Eye (tissue), 1 donor: ENCODE measurements around the gene PRKCH.
"Not testable (repeated sequence)": the region's sequence is repeated elsewhere in the genome, so short reads cannot be mapped to it uniquely, and the experiment has no call there.

Experiments
- DNase-seq: peaks from one replicate; pipeline ENCODE4 v3.0.0-alpha.2; 2015

PRKCH gene

GRCh38 chr14:61308701-61309100 is 12.7 kb upstream of the PRKCH start:
- DNase-seq: not testable (repeated sequence)

DNA sequence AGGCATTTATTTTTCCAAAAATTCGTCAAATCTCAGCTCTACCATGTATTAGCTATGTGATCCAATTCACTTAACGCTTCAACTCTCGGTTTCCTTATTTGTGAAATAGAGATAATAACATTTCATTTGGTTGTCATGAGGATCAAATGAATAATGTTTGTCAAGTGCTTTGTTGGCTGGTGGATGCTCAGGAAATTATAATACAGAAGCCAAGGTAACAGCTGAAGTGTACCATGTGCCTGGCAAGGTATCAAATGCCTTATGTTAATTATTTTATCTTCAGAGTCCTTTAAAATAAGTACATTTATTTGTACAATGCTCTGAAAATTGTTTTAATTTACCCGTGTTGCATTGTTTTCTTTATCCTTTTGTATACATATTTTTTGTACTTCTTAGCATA is 6.1 kb upstream of the PRKCH start:
- DNase-seq: no peak

DNA sequence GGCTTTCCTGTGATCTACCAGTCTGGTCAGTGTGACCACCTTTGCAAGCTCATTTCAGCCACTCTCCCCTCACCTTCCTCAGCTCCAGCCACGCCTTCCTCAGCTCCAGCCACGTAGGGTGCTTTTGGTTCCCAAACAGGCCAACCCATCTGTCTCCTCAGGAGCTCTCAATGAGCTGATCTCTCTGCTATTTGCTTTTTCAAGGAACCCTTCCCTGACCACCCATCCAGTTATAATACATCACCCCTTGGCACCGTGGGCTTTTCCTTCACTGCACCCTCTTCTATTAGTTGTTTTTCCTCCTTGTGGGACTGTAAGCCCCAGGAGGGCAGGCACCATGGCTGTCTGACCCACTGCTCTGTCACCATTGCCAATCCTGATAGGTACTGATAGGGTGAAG is 2.3 kb upstream of the PRKCH start:
- no peak for DNase-seq

GRCh38 chr14:61319706-61320105 is 1.7 kb upstream of the PRKCH start:
- no peak for DNase-seq

GRCh38 chr14:61320170-61320569 is 1.2 kb upstream of the PRKCH start:
- not testable (repeated sequence) for DNase-seq

- peak; percentile 30 for DNase-seq
Observed at GRCh38 chr14:61320806-61321384, 484 bp upstream of the PRKCH start.

DNA sequence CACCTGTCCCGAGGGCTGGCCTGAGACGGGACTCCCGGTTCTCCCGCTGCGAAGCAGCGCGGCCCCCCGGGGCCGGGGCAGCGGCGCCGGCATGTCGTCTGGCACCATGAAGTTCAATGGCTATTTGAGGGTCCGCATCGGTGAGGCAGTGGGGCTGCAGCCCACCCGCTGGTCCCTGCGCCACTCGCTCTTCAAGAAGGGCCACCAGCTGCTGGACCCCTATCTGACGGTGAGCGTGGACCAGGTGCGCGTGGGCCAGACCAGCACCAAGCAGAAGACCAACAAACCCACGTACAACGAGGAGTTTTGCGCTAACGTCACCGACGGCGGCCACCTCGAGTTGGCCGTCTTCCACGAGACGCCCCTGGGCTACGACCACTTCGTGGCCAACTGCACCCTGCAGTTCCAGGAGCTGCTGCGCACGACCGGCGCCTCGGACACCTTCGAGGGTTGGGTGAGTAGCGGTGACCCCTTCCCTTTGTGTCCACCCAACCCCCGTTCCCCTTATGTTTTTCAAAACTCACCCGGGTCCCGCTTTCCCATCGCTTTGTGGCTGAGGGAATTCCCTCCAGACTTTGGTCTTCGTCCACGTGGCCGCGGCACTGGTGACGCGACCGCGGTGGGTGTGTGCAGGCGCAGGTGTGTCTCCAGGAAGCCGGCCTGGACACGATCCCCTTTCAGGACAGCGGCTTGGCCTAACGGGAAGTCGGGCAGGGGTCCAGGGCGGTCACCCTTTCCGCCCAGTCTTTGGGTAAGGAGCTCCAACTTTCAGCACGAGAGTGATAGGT is 826 bp downstream of the PRKCH start:
- DNase-seq: no peak

DNA sequence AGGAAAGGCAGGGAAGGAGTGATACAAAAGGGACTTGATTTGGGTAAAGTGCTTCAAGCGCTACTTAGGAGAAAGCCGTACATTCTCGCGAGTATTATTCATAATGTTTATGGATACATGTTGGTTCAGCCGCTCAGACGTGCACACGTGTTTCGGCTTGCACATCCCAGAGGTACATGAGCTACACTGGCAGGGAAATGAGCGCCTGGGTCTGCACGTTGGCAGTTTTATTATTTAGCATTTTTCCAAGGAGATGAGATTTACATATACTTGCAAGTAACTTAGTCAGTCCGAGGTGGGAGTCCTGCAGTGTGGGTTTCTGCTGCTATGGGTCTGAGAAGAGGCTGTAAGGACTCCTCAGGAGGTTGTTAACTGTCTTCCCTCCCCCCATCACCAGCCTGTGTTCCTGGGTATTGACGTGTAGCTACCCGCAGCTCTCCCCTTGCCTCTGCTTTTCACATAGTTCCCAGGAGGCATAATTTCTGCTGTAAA is 1.5 kb downstream of the PRKCH start:
- peak; percentile 49 for DNase-seq

DNA sequence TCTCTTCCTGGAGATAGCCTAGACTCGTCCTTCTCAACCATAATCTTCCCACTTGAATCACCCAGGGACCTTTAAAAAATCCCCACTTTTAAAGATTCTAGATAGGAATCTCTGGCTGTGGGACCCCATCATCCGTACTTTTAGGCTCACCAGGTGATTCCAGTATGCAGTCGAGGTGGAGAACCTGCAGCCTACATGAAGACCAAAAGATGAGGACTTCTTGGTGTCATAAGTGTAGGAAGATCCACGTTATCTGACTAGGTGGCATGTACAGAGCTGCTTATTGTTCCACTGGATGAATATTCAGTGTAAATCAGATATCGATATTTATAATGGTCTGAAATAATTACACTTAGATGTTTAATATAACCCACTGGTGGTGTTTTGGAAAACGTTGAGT is 2.6 kb downstream of the PRKCH start:
- DNase-seq: no peak

GRCh38 chr14:61325166-61325565 is 3.8 kb downstream of the PRKCH start:
- DNase-seq: no peak

GRCh38 chr14:61326146-61326545 is 4.8 kb downstream of the PRKCH start:
- no peak for DNase-seq

DNA sequence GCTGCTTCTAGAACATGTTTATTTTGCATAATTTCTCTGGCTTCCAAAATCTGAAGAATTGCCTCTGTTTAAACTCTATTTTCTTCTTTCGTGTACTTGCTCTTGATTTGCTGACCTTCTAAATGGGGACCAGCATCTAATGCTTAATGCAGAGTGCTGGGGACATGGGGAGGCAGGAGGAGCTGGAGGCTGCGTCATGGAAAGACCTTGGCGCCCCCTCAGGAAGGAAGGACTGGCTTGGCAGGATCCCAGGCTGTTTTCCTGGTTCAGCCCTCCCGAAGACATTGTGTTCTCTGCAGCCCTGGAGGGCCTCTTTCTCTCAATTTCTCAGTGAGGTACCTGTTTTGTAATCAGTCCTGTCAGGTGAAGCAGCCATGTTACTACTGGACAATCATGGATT is 5.5 kb downstream of the PRKCH start:
- DNase-seq: no peak

- no peak for DNase-seq
Observed at GRCh38 chr14:61328626-61329262, 7.4 kb downstream of the PRKCH start.

- DNase-seq: no peak
Observed at GRCh38 chr14:61329478-61330051, 8.2 kb downstream of the PRKCH start.

DNA sequence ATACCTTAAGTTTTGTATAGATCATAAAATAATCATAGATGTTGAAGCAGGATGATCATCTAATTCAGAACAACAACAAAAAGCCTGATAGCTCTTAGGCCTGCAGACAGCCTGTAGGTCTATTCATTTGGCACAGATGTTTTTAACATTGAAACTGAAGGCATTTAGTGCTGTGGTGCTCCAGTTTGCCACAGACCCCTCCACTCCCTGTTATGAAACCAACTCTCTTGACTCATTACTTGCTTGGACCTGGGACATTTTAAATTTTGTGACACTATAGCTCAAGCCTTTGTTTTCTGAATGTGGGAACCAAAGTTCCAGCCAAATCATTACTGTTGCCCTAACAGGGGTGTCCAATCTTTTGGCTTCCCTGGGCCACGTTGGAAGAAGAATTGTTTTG is 9.1 kb downstream of the PRKCH start:
- no peak for DNase-seq

- no peak for DNase-seq
Observed at GRCh38 chr14:61331992-61332657, 10.7 kb downstream of the PRKCH start.

GRCh38 chr14:61332658-61333029 is 11.3 kb downstream of the PRKCH start:
- no peak for DNase-seq

DNA sequence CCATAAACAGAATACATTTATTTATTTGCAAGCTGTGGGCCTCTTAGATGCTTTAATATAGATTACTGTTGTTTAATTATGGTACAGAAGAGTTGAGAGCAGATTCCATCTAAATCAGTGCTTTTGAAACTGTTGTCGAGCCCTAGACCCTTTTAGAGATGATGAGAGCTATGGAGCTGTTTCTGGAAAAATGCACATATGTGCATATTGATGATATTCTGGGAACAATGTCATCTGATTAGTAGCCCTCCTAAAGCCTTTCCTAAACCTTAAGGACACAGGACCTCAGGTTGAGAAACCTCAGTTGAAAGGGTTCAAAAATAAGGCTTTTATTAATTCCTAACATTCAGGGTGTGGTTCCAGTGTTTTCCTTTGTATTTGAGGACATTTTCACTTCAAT is 11.7 kb downstream of the PRKCH start:
- no peak for DNase-seq

- DNase-seq: no peak
Observed at GRCh38 chr14:61334197-61334701, 12.9 kb downstream of the PRKCH start.

DNA sequence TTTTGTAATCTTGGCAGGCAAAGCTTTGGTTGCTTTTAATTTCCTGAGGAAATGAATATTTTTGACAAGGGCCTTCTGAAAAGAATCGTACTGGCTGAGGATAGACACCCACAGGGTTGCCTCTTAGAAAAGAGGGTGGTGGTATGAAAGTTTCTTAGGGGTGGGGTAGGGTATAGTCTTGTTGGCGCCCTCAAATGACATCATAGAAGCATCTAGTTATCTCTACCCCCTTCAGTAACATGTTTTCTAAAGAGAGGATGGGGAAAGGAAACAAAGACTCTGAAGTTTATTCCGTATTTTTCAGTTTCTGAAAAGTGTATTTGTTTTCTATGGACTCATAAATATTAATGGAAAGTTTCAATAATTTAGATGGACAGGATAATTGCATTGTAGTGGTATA is 13.7 kb downstream of the PRKCH start:
- no peak for DNase-seq

GRCh38 chr14:61335671-61336275 is 14.4 kb downstream of the PRKCH start:
- DNase-seq: no peak

DNA sequence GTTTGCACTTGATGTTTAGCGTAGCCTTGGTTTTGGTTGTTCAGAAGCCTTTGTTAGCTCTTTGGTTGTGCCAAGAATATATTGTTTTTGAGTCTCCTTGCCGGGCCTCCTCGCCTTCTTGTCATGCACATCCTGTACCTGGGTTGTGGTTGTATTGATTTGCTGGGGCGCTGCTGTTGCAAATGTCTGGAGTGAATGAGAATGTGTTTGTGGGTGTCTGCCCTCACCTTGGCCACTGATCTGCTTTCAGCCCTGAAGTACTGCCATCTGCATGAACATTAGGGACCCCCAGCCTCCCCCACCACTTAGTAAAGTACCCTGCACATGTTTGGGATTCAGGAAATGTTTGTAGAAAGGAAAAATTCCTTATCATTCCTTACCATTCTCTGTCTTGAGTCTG is 16.5 kb downstream of the PRKCH start:
- no peak for DNase-seq

- DNase-seq: no peak
Observed at GRCh38 chr14:61338457-61338856, 17.1 kb downstream of the PRKCH start.
